GM18951 (cell line): Measurements from ENCODE around the gene DGKD.

Experiments used
- POLR2A ChIP-seq: IDR thresholded peaks from 4 replicates; pipeline ENCODE4 v1.6.1; 2011; ENCODE audit warnings: mild to moderate bottlenecking; ENCODE audit not compliant: insufficient read length, insufficient read depth; ENCODE audit errors: extremely low read depth
- in situ Hi-C: fragments of 300-500 bp; cut with MboI; formaldehyde crosslinking; loops from one replicate; pipeline ENCODE4 v1.12.0; 2022; ENCODE audit warnings: low sequenced_read_pairs, mixed read lengths, inconsistent platforms; ENCODE audit not compliant: unreplicated experiment

Gene DGKD

DNA sequence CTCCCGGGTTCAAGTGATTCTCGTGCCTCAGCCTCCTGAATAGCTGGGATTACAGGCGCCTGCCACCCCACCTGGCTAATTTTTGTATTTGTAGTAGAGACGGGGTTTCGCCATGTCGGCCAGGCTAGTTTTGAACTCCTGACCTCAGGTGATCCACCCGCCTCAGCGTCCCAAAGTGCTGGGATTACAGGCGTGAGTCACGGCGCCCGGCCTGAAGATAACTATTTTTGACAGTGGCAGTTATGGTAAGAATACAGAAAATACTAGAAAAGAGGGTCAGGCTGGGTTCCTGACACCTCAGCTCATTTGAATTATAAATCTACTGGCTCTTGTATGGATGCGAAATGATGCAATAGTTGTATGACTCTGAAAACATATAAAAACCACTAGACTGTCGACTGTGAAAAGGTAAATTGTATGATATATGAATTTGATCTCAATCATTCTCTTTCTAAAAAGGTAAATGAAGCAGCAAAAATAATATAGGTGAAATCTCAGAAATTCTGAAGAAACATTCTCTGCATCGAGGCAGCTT lies 11.1 kb upstream of the DGKD start:
- in situ Hi-C loops = no loop called here
- TF ChIP-seq POLR2A = no peak

DNA sequence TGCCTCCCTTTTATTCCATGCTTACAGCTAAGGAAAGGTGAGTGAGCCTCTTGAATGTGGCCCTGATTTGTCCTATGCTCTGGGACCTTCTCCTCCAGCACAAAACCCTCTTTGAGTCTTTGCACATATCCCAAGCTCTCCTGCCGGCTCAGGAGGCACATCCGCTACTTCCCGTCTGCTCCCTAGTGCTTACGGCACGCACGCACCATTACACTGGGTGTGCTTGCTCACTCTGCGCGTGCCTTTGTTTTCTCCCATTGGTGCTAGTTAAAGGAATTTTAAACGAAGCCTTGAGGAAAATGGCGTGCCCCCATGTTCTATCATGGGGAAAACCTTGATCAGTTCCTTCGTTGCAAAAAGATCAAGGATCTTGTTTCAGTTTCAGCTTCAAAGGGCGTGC lies 7.9 kb upstream of the DGKD start:
- TF ChIP-seq POLR2A = no peak
- in situ Hi-C loops = no loop called here

DNA sequence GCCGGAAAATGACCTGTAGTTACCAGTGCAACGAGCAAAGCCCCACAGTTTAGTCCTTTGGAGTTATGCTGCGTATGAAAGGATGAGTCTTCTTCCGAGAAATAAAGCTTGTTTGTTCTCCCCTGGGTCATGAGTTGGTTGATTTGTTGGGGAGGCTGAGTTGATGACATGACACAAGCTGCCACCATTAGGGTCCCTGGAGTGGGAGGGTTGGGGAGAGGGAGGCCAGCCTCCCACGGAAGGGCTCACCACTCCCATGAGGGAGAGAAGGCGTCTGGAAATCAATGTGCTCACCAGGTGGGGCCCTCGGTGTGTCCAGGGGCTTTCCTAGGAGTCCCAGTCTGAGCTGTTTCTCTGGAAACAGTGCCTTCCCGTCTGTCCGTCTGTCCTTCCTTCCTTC lies 7.4 kb upstream of the DGKD start:
- TF ChIP-seq POLR2A = no peak
- in situ Hi-C loops = no loop called here

DNA sequence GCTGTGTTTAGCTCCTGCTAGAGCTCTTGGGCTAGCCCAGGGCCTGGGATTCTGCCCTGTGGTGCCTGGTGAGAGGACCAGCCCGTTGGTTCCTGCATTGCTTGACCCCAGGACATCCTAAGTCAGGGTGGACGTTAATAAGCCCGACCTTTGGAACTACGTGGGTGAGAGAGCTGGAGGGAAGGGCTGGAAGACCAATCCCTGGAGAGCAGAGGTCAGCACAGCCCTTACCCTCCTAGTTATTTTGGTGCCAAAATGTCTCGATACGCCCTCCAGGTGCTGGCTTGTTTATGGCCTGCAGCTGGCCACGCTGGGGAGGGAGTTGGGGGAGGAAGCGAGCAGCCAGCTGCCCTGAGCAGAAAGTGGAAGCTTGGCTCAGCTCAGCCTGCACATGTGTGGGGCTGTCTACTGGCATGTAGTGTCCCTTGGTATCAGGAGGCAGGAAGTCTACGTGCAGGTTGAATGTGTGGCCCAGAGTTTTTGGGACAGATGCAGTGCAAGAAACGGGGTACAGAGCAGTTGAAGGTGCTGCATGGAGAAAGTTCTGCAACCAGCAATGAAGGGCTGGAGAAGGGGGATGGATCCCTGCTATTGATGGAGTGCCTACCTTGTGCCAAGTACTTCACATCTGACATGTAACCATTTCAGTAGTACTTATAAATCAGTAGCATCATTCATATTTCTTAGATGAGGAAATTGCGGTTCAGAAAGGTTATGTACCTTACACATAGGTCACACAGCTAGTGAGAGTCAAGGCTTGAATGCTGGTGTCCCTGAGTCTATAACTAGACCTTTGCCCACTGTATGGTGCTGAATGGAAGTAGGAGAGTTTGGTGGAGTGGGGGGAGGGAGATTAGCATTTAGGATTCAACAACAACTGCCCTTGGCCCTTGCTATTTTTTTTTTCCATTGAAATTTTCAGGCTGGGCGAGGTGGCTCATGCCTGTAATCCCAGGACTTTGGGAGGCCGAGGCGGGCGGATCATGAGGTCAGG lies 5.0 kb upstream of the DGKD start:
- in situ Hi-C loops = no loop called here
- no peak for TF ChIP-seq POLR2A

DNA sequence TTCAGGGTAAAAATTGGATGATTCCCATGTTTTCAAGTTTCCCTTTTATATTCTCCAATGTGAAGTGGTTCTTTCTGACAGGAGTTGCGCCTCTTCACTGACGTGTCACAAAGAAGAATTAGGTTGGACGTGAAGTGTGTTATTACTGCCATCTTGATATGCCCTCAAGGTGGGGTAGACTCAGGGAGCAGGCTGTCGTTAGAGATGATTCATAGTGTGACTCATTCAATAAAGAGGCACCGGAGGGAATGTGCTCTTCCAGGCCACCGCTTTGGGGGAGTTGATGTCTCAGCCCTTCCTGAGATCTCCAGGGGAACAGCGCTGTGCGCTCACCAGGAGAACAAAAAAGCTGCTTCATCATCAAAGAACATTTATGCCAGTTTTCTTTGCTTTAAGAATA lies 3.6 kb upstream of the DGKD start:
- in situ Hi-C loops = no loop called here
- TF ChIP-seq POLR2A = no peak

DNA sequence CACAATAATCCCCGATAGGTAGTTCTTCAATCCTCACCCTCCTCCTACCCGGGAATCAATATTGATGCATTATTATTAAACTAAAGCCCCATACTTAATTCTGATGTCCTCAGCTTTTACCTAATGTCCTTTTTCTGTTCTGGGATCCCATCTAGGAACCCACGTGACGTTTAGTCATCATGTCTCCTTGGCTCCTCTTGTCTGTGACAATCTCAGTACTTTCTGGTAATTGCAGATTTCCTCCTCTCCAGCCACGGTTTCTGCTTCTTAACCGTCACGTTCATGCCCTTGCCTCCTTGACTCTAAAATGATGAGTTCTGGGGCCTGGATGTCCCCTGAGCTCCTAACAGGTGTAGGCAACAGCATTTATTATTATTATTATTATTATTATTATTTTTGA lies 2.9 kb upstream of the DGKD start:
- TF ChIP-seq POLR2A = no peak
- in situ Hi-C loops = no loop called here

DNA sequence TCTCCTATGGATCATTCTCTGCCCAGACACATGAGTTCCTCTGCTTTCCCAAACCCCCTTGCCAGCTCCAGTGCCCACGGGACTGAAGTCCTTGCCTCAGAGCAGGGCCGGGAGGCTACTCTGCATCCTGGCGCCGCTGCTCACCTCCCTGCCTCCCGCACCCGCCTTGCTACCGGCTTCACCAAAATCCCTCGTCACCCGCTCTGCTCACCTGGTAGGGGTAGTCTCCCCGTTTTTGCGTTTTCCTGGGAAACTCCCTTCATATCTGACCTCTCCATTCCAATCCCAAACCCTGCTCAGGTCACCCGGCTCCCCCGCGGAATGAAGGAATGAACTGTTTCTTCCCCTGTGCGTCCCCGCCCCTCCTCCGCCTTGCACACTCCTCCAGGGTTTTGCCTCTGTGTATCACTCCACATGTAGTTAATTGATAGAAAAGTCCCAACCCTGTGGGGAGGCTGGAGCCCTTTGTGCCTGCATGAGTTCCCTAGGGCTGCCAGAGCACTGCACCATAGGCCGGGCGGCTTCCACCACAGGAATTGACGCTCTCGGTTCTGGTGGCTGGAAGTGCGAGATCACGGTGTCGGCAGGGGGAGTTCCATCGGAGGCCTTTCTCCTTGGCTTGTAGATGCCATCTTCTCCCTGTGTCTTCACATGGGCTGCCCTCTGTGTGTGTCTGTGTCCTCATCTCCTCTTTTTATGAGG lies 2.0 kb upstream of the DGKD start:
- in situ Hi-C loops = no loop called here
- no peak for TF ChIP-seq POLR2A

DNA sequence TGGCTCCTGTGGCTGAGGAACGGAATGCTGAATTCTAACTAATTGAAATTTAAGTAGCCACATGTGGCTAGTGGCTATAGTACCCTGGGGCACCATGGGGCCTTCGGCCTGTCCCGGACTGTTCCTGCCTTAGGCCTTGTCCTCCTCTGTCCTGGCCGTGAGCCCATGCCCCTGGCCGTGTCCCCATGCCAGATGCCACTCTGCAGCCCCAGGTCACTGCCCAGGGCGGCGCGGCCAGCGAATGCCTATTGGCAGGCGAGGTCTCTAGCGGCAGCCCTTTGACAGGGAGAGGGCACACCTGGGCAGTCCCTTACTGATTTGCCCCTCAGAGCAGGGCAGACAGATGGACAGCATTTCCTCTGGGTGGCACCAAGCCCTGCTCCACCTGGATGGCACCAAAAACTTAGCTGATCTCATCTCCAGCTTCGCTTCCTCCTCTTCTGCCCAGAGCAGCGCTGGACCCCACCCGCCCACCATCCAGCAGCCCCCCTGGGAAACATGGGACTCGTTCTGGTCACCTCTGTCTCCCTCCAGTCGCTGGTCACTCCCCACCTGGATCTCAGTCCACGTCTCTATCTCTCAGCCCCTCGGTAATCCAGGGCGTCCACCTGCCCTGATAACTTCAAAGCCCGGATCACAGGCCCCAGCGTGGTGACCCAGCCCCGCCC lies 1.1 kb upstream of the DGKD start:
- TF ChIP-seq POLR2A = no peak
- in situ Hi-C loops = no loop called here

DNA sequence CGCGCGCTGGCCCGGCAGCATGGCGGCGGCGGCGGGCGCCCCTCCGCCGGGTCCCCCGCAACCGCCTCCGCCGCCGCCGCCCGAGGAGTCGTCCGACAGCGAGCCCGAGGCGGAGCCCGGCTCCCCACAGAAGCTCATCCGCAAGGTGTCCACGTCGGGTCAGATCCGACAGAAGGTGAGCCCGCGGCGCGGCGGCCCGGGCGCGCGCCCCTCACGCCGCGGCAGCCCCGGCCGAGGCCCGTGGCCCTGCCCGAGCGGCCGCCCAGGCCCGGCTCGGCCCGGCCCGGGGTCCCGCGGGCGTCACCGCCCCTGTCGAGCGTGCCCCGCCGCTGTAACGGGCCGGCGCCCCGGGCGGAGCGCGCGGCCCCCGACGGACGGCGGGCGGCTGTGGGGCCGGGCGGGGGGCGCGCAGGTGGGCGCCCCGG lies 218 bp downstream of the DGKD start:
- TF ChIP-seq POLR2A = peak; percentile 76
- in situ Hi-C loops = no loop called here

DNA sequence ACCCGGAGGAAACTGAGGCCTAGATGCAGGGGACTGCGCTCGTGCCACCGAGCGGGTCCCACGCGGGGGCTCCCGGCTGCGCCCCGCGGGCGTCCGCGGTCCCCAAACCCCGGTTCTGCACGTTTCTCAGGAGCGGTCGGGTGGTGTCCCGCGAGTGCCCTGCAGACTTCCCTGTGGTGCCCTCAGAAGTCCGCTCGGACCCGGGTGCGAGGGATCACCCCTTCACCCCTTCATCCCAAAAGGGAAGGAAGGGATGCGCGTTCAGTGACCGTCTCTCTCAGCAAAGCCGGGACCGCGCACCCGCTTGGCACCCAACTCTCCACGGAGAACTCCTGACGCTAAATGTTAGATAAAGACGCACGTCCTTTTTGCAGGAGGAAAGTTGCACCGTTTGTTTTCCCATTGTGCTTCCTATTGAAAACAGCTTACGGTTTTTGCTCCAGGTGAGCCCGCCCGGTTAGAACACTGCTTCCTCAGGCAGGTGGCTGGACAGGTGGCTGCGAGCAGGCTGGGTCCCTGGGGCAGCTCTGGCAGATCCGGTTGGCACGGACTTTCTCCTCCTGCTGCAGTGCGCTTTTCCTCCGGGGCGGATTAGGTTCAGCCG lies 779 bp downstream of the DGKD start:
- in situ Hi-C loops = no loop called here

DNA sequence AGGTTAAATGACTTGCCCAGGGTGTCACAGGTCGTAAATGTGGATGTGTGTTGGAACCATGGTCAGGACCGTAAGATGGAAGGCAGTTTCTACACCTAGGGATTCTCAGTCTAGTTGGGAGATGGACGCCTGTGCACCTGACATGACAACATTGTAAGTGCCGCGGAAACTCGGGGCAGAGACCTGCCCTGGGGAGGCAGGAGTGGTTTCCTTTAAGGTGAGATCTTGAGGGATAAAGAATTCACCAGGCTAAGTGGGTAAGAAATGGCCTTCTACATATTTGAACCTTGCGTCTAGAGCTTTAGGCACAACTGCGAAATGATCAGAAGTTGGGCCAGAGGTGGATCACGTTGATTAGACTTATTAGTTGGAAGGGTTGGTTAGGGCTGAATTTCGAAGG lies 1.6 kb downstream of the DGKD start:
- in situ Hi-C loops = no loop called here
- TF ChIP-seq POLR2A = no peak

More for the DNA sequence above, 779 bp downstream of the DGKD start:
- TF ChIP-seq POLR2A = no peak

DNA sequence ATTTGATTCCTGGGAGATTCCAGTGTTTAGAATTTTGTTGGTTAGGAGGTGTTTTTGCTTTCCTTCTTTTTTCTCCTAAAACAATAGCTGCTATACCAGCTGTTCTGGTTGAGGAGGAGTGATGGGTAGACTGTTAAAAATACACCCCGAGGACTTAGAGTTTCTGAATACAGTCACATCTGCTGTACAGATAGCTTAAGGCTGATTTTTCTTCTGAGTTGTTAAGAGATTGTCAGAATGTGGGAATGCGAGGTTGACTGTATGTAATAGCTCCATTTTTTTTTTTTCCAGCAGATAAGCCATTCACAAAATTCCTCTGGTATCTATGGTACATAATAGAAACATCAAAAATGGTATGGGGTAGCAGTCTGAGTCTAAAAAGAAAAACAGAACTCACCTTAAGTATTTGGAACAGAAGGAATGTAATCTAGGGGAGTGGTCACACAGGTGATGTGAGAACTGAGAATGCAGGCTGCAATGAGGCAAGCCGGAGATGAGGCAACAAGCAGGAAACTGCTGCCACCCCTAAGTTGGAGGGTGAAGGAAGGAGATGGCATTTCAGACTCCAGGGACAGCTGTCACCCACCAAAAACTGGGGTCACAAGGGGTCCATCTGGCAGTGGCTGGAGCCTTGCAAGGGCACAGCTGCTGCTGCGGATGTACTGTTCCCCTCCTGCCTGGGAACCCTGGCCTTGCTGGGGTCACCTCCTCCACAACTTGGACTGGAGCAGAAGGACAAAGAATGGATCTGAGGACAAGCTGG lies 2.4 kb downstream of the DGKD start:
- TF ChIP-seq POLR2A = no peak
- in situ Hi-C loops = no loop called here

DNA sequence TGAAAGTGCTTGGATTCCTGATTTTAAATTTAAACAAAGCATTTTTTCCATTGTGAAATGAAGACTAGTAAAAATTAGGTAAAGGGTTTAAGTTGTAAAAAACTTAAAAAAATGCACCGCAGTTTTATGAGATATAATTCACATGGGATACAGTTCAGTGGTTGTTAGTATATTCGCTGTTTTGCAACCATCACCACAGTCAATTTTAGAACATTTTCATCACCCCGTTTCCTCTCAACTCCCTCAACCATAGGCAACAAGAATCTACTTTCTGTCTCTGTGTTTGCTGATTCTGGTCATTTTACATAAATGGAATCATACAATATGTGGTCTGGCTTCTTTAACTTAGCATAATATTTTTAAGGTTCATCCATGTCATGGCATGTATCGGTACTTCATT lies 4.0 kb downstream of the DGKD start:
- TF ChIP-seq POLR2A = no peak
- in situ Hi-C loops = no loop called here
